NCI-H2196 treated with DMSO at 0.1 percent for 48 hours (cell line): ENCODE measurements around the gene XYLT1.

Experiments used
- DNase-seq: peaks from one replicate; lab custom pipeline; 2025; ENCODE audit not compliant: unreplicated experiment; lab: John Stamatoyannopoulos, UW

XYLT1 gene

DNA sequence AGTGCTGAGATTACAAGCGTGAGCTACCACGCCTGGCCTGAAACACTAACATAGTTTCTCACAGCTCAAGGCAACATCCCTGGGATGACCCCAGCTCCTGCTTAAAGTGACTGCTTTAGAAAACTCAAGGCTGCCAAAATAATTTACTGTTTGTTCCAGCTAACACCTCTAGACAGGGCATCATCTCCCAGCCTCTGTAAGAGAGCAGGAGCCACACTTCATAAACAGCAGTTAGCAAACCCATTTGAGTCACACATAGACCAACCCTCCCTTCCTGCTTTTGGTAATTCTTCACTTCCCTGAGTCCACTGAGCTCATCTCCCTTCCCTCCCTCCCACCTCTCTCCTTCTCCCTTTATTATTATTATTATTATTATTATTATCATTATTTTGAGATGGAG, 201.3 kb downstream of the XYLT1 start:
- DNase-seq, result no peak

GRCh38 chr16:17266608-17267313, 204.0 kb downstream of the XYLT1 start:
- DNase-seq, result peak; percentile 93

GRCh38 chr16:17265154-17265553, 205.6 kb downstream of the XYLT1 start:
- no peak for DNase-seq

- DNase-seq, result no peak
These were observed 209.4 kb downstream of the XYLT1 start for GRCh38 chr16:17261197-17261858.

GRCh38 chr16:17260276-17260849, 210.4 kb downstream of the XYLT1 start:
- DNase-seq, result no peak

- DNase-seq, result no peak
These were observed 210.9 kb downstream of the XYLT1 start for GRCh38 chr16:17259751-17260270.

- no peak for DNase-seq
These were observed 211.7 kb downstream of the XYLT1 start for GRCh38 chr16:17258848-17259713.

DNA sequence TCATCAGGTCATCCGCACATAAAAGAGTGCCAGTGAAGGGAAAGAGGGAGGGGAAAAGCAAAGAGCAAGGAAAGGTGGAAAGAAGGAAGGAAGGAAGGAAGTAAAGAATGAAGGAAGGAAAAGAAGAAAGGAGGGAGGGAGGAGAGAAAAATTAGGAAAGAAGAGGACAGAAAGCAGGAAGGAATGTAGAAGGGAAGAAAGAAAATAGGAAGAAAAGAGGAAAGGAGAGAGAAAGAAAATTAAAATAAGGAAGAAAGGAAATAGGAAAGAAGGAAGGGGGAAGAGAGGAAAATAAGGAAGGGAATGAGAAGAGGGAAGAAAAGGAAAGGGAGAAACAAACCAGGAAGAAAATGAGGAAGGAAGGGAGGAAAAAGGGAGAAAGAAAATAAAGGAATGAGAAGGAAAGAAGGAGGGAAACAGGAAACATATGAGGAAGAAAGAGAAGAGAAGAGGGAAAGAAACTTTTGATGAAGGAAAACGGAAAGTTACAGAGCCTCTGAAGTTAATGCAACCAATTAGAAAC, 212.6 kb downstream of the XYLT1 start:
- no peak for DNase-seq

DNA sequence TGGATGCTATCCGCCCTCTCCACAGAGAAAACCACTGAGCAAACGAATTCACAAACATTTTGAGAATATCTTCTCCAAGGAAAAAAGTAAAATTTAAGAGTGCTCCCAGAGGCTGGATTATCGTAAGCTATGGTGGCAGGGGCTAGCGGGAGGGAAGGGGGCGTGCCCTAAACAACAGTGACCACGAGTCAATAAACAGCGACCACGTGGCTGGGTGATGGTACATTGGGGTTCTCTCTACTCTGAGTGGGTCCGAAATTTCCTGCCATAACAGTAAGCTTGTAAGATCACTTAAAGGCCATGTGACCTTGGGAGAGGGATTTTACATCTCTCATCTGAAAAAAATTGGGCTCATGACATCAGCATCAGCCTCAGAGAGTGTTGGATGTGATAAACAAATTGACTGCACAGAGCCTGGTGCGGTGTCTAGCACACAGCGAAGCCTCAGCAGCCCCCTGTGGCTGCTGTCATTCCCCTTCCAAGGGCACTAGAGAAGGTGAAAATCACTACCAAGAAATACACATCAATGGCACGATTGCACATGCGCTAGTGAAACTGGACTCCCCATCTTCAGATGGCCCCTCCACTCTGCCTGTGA, 213.2 kb downstream of the XYLT1 start:
- DNase-seq, result no peak

DNA sequence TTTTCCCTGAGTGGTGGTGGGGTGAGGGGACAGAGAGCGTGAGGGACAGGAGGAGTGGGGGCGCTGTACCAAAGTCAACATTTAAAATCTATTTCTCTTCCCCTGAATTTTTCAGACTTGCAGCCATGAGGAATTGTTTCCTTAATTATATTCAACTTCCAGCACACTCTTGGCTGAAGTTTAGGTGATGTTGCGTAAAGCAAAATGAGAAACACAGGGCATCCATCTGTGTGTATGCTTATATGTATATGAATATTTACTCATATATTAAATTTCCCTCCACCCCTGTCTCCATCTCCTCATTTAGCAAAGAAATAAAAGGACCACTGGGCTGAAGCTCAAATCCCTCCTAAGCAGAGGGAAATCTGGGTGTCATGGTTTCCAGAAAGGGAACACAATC, 218.1 kb downstream of the XYLT1 start:
- no peak for DNase-seq

GRCh38 chr16:17252064-17252463, 218.7 kb downstream of the XYLT1 start:
- DNase-seq, result no peak

DNA sequence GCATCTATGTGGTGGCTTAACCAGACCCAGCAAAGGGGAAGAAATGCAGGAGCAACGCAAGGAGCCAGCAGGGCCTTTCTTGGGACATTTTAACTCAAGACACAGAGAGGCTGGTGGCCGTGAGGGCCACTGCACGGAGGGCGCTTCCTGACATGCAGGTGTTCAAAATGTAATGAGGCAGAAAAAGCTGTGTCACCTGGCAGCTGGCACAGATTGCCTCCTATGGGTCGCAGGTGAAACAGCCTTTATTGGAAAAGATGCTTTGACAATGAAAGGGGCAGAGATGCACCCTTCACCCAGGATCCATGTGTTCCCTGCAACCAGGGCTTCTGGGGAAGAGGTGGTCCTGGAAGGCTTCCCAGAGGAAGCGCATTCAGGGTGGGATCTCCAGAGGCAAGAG, 219.3 kb downstream of the XYLT1 start:
- no peak for DNase-seq

GRCh38 chr16:17246974-17247732, 223.6 kb downstream of the XYLT1 start:
- no peak for DNase-seq

DNA sequence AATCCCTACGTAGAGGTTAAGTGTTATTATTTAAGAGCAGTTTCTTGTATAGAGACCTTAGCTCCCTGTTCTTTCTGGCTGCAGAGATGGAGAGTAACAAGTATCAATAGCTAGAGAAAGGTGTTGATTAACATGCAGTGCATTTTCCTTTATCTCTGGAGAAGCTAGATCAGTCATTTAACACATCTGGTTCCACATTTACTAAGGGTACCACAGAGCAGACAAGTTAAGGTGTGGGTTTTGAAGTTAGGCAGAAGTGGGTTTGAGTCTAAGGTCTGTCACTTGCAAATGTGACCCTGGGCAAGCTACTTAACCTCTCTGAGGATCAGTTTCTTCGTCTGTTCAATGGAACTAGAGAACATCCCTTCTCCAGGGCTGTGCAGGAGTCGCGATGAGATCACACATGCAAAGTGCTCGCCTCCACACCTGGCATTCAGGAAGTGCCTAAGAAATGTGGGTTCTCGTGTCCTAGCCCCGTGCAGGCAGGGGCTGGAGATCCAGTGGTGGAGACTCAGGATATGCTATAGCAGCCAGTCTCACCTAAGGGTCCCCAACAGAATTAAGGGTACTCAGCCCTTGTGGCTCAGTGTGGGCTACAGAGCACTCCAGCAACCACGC, 224.4 kb downstream of the XYLT1 start:
- no peak for DNase-seq

GRCh38 chr16:17245776-17246175, 225.0 kb downstream of the XYLT1 start:
- DNase-seq, result no peak

DNA sequence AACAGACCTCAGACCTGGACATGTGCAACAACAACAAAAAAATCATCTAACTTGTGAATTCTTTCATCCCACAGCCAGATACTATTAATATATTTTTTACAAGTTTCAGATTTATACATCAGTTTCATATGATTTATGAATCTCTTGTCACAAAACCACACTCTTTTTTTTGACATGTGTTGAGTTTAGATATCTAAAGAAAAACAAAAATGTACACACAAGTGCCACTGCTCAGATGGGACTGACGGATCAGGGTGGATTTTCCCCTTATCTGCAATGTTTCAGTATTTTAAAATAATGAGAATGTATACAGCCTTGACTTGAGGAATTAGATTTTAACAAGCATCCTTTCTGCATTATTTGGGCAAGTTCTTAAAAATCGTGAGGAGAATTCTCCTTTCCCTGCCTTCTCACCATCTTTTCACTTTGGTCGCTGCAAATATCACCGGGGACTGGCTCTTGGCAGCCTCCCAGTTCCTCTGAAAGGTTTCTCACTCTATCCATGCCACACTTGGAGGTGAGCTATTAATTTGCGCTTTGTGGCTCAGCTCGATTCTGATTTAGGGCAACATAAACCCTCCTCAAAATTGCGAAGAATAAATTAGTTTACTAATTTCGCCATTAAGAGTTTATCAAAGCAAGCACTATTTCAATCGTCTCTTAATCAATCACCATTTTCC, 225.7 kb downstream of the XYLT1 start:
- DNase-seq, result no peak

GRCh38 chr16:17241264-17241835, 229.4 kb downstream of the XYLT1 start:
- no peak for DNase-seq

GRCh38 chr16:17238285-17239028, 232.3 kb downstream of the XYLT1 start:
- no peak for DNase-seq
